H9 (cell line): ENCODE results near the gene IP6K3. TPM values are rescaled to one million over a fixed set of nuclear protein-coding genes. Genes with fewer than 3 reads are reported as not detected.

Experiments used
- DNase-seq: peaks from one replicate; pipeline ENCODE4 v3.0.0-alpha.2; 2017
- H2AFZ ChIP-seq: one replicate; pipeline ENCODE4 v1.6.1; 2013; ENCODE audit warnings: mild to moderate bottlenecking, low read length, control low read depth, moderate library complexity
- H2AK5ac ChIP-seq: 2 replicates; pipeline ENCODE4 v1.6.1; 2013; ENCODE audit warnings: low read length, control low read depth, mixed read lengths; ENCODE audit not compliant: insufficient read length
- H2BK120ac ChIP-seq: one replicate; pipeline ENCODE4 v1.6.1; 2013; ENCODE audit warnings: low read depth, mild to moderate bottlenecking, low read length, control low read depth, inconsistent platforms; ENCODE audit not compliant: poor library complexity, severe bottlenecking
- H2BK12ac ChIP-seq: 2 replicates; pipeline ENCODE4 v1.6.1; 2013; ENCODE audit warnings: low read length, control low read depth, mixed read lengths, low read depth; ENCODE audit not compliant: insufficient read length
- H2BK15ac ChIP-seq: 2 replicates; pipeline ENCODE4 v1.6.1; 2013; ENCODE audit warnings: low read depth, low read length, control low read depth
- H2BK20ac ChIP-seq: one replicate; pipeline ENCODE4 v1.6.1; 2013; ENCODE audit warnings: low read depth, mild to moderate bottlenecking, low read length, control low read depth, inconsistent platforms; ENCODE audit not compliant: poor library complexity, severe bottlenecking
- H2BK5ac ChIP-seq: 2 replicates; pipeline ENCODE4 v1.6.1; 2013; ENCODE audit warnings: low read length, control low read depth, mixed read lengths; ENCODE audit not compliant: insufficient read length
- H3K14ac ChIP-seq: 2 replicates; pipeline ENCODE4 v1.6.1; 2013; ENCODE audit warnings: low read length, control low read depth; ENCODE audit not compliant: insufficient read depth
- H3K18ac ChIP-seq: 2 replicates; pipeline ENCODE4 v1.6.1; 2013; ENCODE audit warnings: low read depth, mild to moderate bottlenecking, mixed read lengths, low read length, control low read depth; ENCODE audit not compliant: insufficient read length
- H3K23ac ChIP-seq: 2 replicates; pipeline ENCODE4 v1.6.1; 2013; ENCODE audit warnings: low read length, control low read depth, mixed read lengths, low read depth; ENCODE audit not compliant: insufficient read length
- H3K23me2 ChIP-seq: 2 replicates; pipeline ENCODE4 v1.6.1; 2013; ENCODE audit warnings: low read depth, mild to moderate bottlenecking, mixed read lengths, low read length, control low read depth; ENCODE audit not compliant: insufficient read length, poor library complexity, severe bottlenecking
- H3K27ac ChIP-seq: 2 replicates; pipeline ENCODE4 v1.5.1; 2013; ENCODE audit warnings: low read length, control low read depth, mixed read lengths, low read depth; ENCODE audit not compliant: insufficient read length
- H3K27me3 ChIP-seq: 2 replicates; pipeline ENCODE4 v1.6.1; 2013; ENCODE audit warnings: low read length, control low read depth, inconsistent platforms; ENCODE audit not compliant: insufficient read depth
- H3K4ac ChIP-seq: 2 replicates; pipeline ENCODE4 v1.6.1; 2013; ENCODE audit warnings: low read depth, mild to moderate bottlenecking, control low read depth, inconsistent platforms, low read length, moderate library complexity
- H3K4me1 ChIP-seq: 2 replicates; pipeline ENCODE4 v1.6.1; 2013; ENCODE audit warnings: low read length, control low read depth, inconsistent platforms; ENCODE audit not compliant: insufficient read depth
- H3K4me2 ChIP-seq: 2 replicates; pipeline ENCODE4 v1.6.1; 2013; ENCODE audit warnings: low read length, control low read depth, mixed read lengths; ENCODE audit not compliant: insufficient read length, insufficient read depth
- H3K56ac ChIP-seq: 2 replicates; pipeline ENCODE4 v1.6.1; 2013; ENCODE audit warnings: low read depth, mild to moderate bottlenecking, mixed read lengths, low read length, control low read depth; ENCODE audit not compliant: insufficient read length
- H3K79me1 ChIP-seq: 2 replicates; pipeline ENCODE4 v1.6.1; 2013; ENCODE audit warnings: low read depth, mild to moderate bottlenecking, moderate library complexity, low read length, control low read depth, inconsistent platforms; ENCODE audit not compliant: insufficient read depth, poor library complexity, severe bottlenecking
- H3K79me2 ChIP-seq: 2 replicates; pipeline ENCODE4 v1.6.1; 2013; ENCODE audit warnings: low read length, control low read depth, inconsistent platforms; ENCODE audit not compliant: insufficient read depth
- H3K9ac ChIP-seq: 2 replicates; pipeline ENCODE4 v1.6.1; 2013; ENCODE audit warnings: low read length, control low read depth, mixed read lengths; ENCODE audit not compliant: insufficient read length; ENCODE audit errors: extremely low read depth
- H3K9me3 ChIP-seq: one replicate; pipeline ENCODE4 v1.6.1; 2013; ENCODE audit warnings: low read depth, low read length, inconsistent platforms; ENCODE audit not compliant: control insufficient read depth
- H3T11ph ChIP-seq: one replicate; pipeline ENCODE4 v1.6.1; 2013; ENCODE audit warnings: mild to moderate bottlenecking, low read length, control low read depth, inconsistent platforms
- H4K20me1 ChIP-seq: one replicate; pipeline ENCODE4 v1.6.1; 2013; ENCODE audit not compliant: control insufficient read depth, insufficient read length, insufficient read depth
- H4K5ac ChIP-seq: 2 replicates; pipeline ENCODE4 v1.6.1; 2013; ENCODE audit warnings: low read depth, mild to moderate bottlenecking, mixed read lengths, low read length, control low read depth; ENCODE audit not compliant: insufficient read length
- H4K8ac ChIP-seq: replicated peaks from 2 replicates; pipeline ENCODE4 v1.6.1; 2013; ENCODE audit warnings: low read length, control low read depth, mixed read lengths, low read depth; ENCODE audit not compliant: insufficient read length
- H4K91ac ChIP-seq: 2 replicates; pipeline ENCODE4 v1.6.1; 2013; ENCODE audit warnings: low read depth, mild to moderate bottlenecking, moderate library complexity, mixed read lengths, low read length, control low read depth; ENCODE audit not compliant: insufficient read length
- H3K27ac Mint-ChIP-seq, 3 experiments: 2 replicates in 2 of 3; 3 replicates in 1 of 3; pipeline ENCODE4 v1.8.0; 2020 to 2021; ENCODE audit warnings: mixed read lengths in 3 of 3, mild to moderate bottlenecking in 1 of 3, moderate library complexity in 1 of 3
- H3K27me3 Mint-ChIP-seq: 2 replicates; pipeline ENCODE4 v1.8.0; 2021; ENCODE audit warnings: low read depth, mild to moderate bottlenecking, moderate library complexity, mixed read lengths
- H3K36me3 Mint-ChIP-seq, 3 experiments: 2 replicates in 2 of 3; 3 replicates in 1 of 3; pipeline ENCODE4 v1.8.0; 2020 to 2021; ENCODE audit warnings: low read depth in 3 of 3, mixed read lengths in 3 of 3; ENCODE audit not compliant: insufficient read depth in 1 of 3
- H3K4me1 Mint-ChIP-seq, 2 experiments: 2 replicates each; pipeline ENCODE4 v1.8.0; 2020; ENCODE audit warnings: mixed read lengths in 2 of 2
- H3K4me3 Mint-ChIP-seq, 2 experiments: 2 replicates in 1 of 2; 3 replicates in 1 of 2; pipeline ENCODE4 v1.8.0; 2020 to 2021; ENCODE audit warnings: mild to moderate bottlenecking in 2 of 2, mixed read lengths in 2 of 2, moderate library complexity in 1 of 2
- H3K9me3 Mint-ChIP-seq, 2 experiments: 2 replicates in 1 of 2; 3 replicates in 1 of 2; pipeline ENCODE4 v1.8.0; 2020; ENCODE audit warnings: mild to moderate bottlenecking in 2 of 2, mixed read lengths in 2 of 2, moderate library complexity in 1 of 2
- CTCF ChIP-seq: fragments of 200-600 bp; sonication (generic); conservative IDR thresholded peaks from 3 replicates; pipeline ENCODE4 v1.8.0; 2021; ENCODE audit warnings: antibody characterized with exemption, mild to moderate bottlenecking
- WGBS: extraction: QIAGEN DNeasy Blood & Tissue Kit; methylation state at CpG from one replicate; pipeline ENCODE4 v1.1.7; 2013; ENCODE audit warnings: missing lambda C conversion rate, low lambda C conversion rate, mixed read lengths; ENCODE audit not compliant: insufficient read length; ENCODE audit errors: extremely low coverage; 5-methylcytosine and 5-hydroxymethylcytosine counted together
- total RNA-seq: library from RNA; stranded (reverse); gene quantifications from 2 replicates; pipeline ENCODE4 v1.2.1, GENCODE V29; 2021

Gene IP6K3
- total RNA-seq, 1 experiment from 2014 or later: 0.46 TPM

GRCh38 chr6:33756211-33756954 lies 9.7 kb upstream of the IP6K3 start:
- H4K5ac ChIP-seq: no peak overlapping the region
- no peak overlapping the region for H3K23ac ChIP-seq
- no peak overlapping the region for H2BK120ac ChIP-seq
- H3K4me2 ChIP-seq: no peak overlapping the region
- Mint-ChIP-seq H3K27ac (no peak overlapping the region), H3K4me3 (no peak overlapping the region), H3K9me3 (no peaks in the 10 kb centered on the region; a peak in 2 of 5 replicates), H3K36me3 (no peaks in the 10 kb centered on the region), H3K4me1 (peaks cover 27 to 48% of the 10 kb centered on the region in 2 experiments), H3K27me3 (no peaks in the 10 kb centered on the region; the same call in 1 of the 2 replicates)
- H3K4ac ChIP-seq: no peak overlapping the region
- peaks cover 2% of the 10 kb centered on the region; the same call in 1 of the 2 replicates for H3K4me1 ChIP-seq
- no peak overlapping the region for H2BK15ac ChIP-seq
- H3K56ac ChIP-seq: no peak overlapping the region
- no peaks in the 10 kb centered on the region for H3K9me3 ChIP-seq
- H2BK12ac ChIP-seq: no peak overlapping the region
- no peaks in the 10 kb centered on the region for H3K27me3 ChIP-seq
- no peak overlapping the region for H2AK5ac ChIP-seq
- no peaks in the 10 kb centered on the region for H3K79me1 ChIP-seq
- H3K9ac ChIP-seq: no peak overlapping the region
- no peak overlapping the region for H3K18ac ChIP-seq
- H4K20me1 ChIP-seq: no peaks in the 10 kb centered on the region
- H3K79me2 ChIP-seq: no peaks in the 10 kb centered on the region
- no peak overlapping the region for H2BK20ac ChIP-seq
- H3K14ac ChIP-seq: no peak overlapping the region
- H3K27ac ChIP-seq: no peak overlapping the region
- WGBS: 100% methylated on average over 1 of the region's 12 CpGs
- no peak for TF ChIP-seq CTCF
- no peak overlapping the region for H4K8ac ChIP-seq
- H2AFZ ChIP-seq: no peak overlapping the region
- no peak overlapping the region for H2BK5ac ChIP-seq
- H4K91ac ChIP-seq: no peak overlapping the region
- DNase-seq: no peak
- H3K23me2 ChIP-seq: no peaks in the 10 kb centered on the region
- no peak overlapping the region for H3T11ph ChIP-seq
